CD8-positive, alpha-beta memory T cell (primary cell): ENCODE data around the gene ELMO1. TPM values are rescaled to one million over a fixed set of nuclear protein-coding genes. Genes with fewer than 3 reads are reported as not detected.

Experiments
- CTCF ChIA-PET: fragments of 350-600 bp; sonication (Branson Sonifier 250); formaldehyde crosslinking; loops from one replicate; lab custom pipeline; 2021; ENCODE audit warnings: antibody characterized with exemption; lab: Charles Lee
- POLR2A ChIA-PET: fragments of 350-600 bp; sonication (Branson Sonifier 250); formaldehyde crosslinking; loops from one replicate; lab custom pipeline; 2021; ENCODE audit warnings: antibody characterized with exemption; lab: Charles Lee
- DNase-seq, 5 donors: peaks; one replicate each; pipeline versions ENCODE4 v3.0.0 to v3.0.0-alpha.2; 2020 to 2022; ENCODE audit warnings: mixed read lengths in 1 of 5
- H3K27ac ChIP-seq: one replicate; pipeline ENCODE4 v1.7.0; 2013; ENCODE audit warnings: low read depth, mild to moderate bottlenecking, low read length, moderate library complexity
- H3K27me3 ChIP-seq: 2 replicates; pipeline ENCODE4 v1.7.0; 2013; ENCODE audit warnings: low read length, mild to moderate bottlenecking; ENCODE audit not compliant: insufficient read depth, poor library complexity, severe bottlenecking
- H3K36me3 ChIP-seq: 2 replicates; pipeline ENCODE4 v1.7.0; 2013; ENCODE audit warnings: mild to moderate bottlenecking, low read length, moderate library complexity; ENCODE audit not compliant: insufficient read depth
- H3K4me1 ChIP-seq: 2 replicates; pipeline ENCODE4 v1.7.0; 2013; ENCODE audit warnings: mild to moderate bottlenecking, low read length, moderate library complexity; ENCODE audit not compliant: insufficient read depth
- H3K4me3 ChIP-seq: 2 replicates; pipeline ENCODE4 v1.7.0; 2013; ENCODE audit warnings: mild to moderate bottlenecking, low read length
- H3K9me3 ChIP-seq: 2 replicates; pipeline ENCODE4 v1.7.0; 2013; ENCODE audit warnings: mild to moderate bottlenecking, low read length
- H3K27ac Mint-ChIP-seq, 8 donors: one replicate each; pipeline ENCODE4 v1.8.0; 2020 to 2021; ENCODE audit warnings: mixed read lengths in 8 of 8, mild to moderate bottlenecking in 6 of 8, inconsistent platforms in 3 of 8, moderate library complexity in 3 of 8
- H3K27me3 Mint-ChIP-seq, 2 donors: one replicate each; pipeline ENCODE4 v1.8.0; 2020 to 2021; ENCODE audit warnings: mixed read lengths in 2 of 2, mild to moderate bottlenecking in 1 of 2, moderate library complexity in 1 of 2
- H3K36me3 Mint-ChIP-seq, 3 donors: one replicate each; pipeline ENCODE4 v1.8.0; 2020 to 2021; ENCODE audit warnings: mixed read lengths in 3 of 3, inconsistent platforms in 1 of 3, mild to moderate bottlenecking in 1 of 3
- H3K4me1 Mint-ChIP-seq, 3 donors: one replicate each; pipeline ENCODE4 v1.8.0; 2020 to 2021; ENCODE audit warnings: mixed read lengths in 3 of 3, inconsistent platforms in 1 of 3, mild to moderate bottlenecking in 1 of 3
- H3K4me3 Mint-ChIP-seq, 7 donors: one replicate each; pipeline ENCODE4 v1.8.0; 2020 to 2021; ENCODE audit warnings: mixed read lengths in 7 of 7, mild to moderate bottlenecking in 6 of 7, moderate library complexity in 4 of 7, inconsistent platforms in 2 of 7
- H3K9me3 Mint-ChIP-seq, 5 donors: one replicate each; pipeline ENCODE4 v1.8.0; 2020 to 2022; ENCODE audit warnings: mixed read lengths in 5 of 5, mild to moderate bottlenecking in 3 of 5, moderate library complexity in 2 of 5, inconsistent platforms in 1 of 5
- polyA plus RNA-seq: library from polyadenylated mRNA; unstranded; fragments of 300-500 nt; fragmentation: Illumina TruSeq; gene quantifications from one replicate; pipeline ENCODE4 v1.2.3, GENCODE V29; 2021
- total RNA-seq, 2 experiments: library from RNA; stranded (reverse); gene quantifications; one replicate each; pipeline ENCODE4 v1.2.3, GENCODE V29; 2021

The ELMO1 gene
- total and polyA plus RNA-seq, 3 experiments from 2014 or later: 65.6 to 74.4 (median 66.2) TPM

GRCh38 chr7:36994456-36995112 lies 454.1 kb downstream of the ELMO1 start:
- no peak for DNase-seq
- peaks cover 1 to 15% (median 10%) of the 10 kb centered on the region in 3 donors for H3K36me3 Mint-ChIP-seq
- H3K9me3 ChIP-seq: no peaks in the 10 kb centered on the region
- H3K27me3 ChIP-seq: no peaks in the 10 kb centered on the region
- peaks cover 11 to 34% (median 17%) of the 10 kb centered on the region in 3 donors for H3K4me1 Mint-ChIP-seq
- H3K4me3 Mint-ChIP-seq: no peak overlapping the region
- ChIA-PET CTCF (interaction anchor here (0.8 kb wide), 1 partner anchor 15 kb away, joined by 3 read pairs; no protein-coding TSS in a partner anchor), POLR2A (no interaction called here)
- peak overlapping the region in 5 of 8 donors; percentile 0 to 64 (median 10) for H3K27ac Mint-ChIP-seq
- no peak overlapping the region for H3K4me3 ChIP-seq
- H3K9me3 Mint-ChIP-seq: no peaks in the 10 kb centered on the region
- no peaks in the 10 kb centered on the region for H3K4me1 ChIP-seq
- H3K27me3 Mint-ChIP-seq: no peaks in the 10 kb centered on the region
- H3K27ac ChIP-seq: no peak overlapping the region
- H3K36me3 ChIP-seq: no peaks in the 10 kb centered on the region

GRCh38 chr7:36986948-36987724 lies 461.5 kb downstream of the ELMO1 start:
- H3K36me3 Mint-ChIP-seq: peaks cover 0 to 4% (median 3%) of the 10 kb centered on the region in 3 donors
- peaks cover 32 to 58% (median 43%) of the 10 kb centered on the region in 3 donors for H3K4me1 Mint-ChIP-seq
- no peaks in the 10 kb centered on the region for H3K36me3 ChIP-seq
- no peak overlapping the region for H3K27ac ChIP-seq
- peak overlapping the region in 4 of 8 donors; percentile 14 to 42 (median 32) for H3K27ac Mint-ChIP-seq
- POLR2A ChIA-PET: no interaction called here
- H3K27me3 Mint-ChIP-seq: no peaks in the 10 kb centered on the region
- no peaks in the 10 kb centered on the region for H3K9me3 Mint-ChIP-seq
- no peaks in the 10 kb centered on the region for H3K4me1 ChIP-seq
- H3K4me3 ChIP-seq: no peak overlapping the region
- no peak overlapping the region for H3K4me3 Mint-ChIP-seq
- H3K27me3 ChIP-seq: no peaks in the 10 kb centered on the region
- H3K9me3 ChIP-seq: no peaks in the 10 kb centered on the region
- peak; percentile 31 to 66 (median 41) for DNase-seq
- CTCF ChIA-PET: interaction anchor here (0.7 to 1.4 kb wide), 5 partner anchors 11 to 263 kb away, joined by 3 to 6 read pairs (median 5); partner anchors contain the start of gene AOAH

DNA sequence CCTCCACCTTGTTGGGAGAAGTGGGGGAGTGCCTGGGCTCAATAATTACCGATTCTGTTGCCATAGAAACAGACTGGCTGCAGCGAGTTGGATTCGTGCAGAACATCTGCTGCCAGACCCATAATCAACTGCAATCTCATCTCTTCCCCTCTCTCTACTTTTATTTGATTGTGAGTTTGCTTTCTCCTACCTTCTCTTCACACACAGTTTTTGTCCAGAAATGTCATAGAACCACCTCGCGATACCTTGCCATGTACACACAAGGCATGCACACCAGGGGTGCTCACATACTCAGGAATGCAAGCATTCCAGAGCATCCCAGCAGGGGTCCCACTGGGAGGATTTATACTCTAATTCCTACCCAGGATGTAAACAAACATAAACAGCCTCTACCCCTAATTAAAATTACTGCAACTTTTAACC lies 462.1 kb downstream of the ELMO1 start:
- H3K36me3 Mint-ChIP-seq: peaks cover 0 to 4% (median 3%) of the 10 kb centered on the region in 3 donors

GRCh38 chr7:36985866-36986400 lies 462.7 kb downstream of the ELMO1 start:
- Histone ChIP-seq H3K4me3 (no peak overlapping the region), H3K27me3 (no peaks in the 10 kb centered on the region), H3K36me3 (no peaks in the 10 kb centered on the region), H3K9me3 (no peaks in the 10 kb centered on the region), H3K4me1 (no peaks in the 10 kb centered on the region), H3K27ac (no peak overlapping the region)
- ChIA-PET CTCF (interaction anchor here (1.2 to 1.3 kb wide), 4 partner anchors 9 to 262 kb away, joined by 3 to 5 read pairs (median 4); partner anchors contain the start of gene AOAH), POLR2A (no interaction called here)
- DNase-seq: no peak
- H3K36me3 Mint-ChIP-seq: peaks cover 0 to 4% (median 3%) of the 10 kb centered on the region in 3 donors
- no peak overlapping the region for H3K27ac Mint-ChIP-seq
- peaks cover 31 to 51% (median 49%) of the 10 kb centered on the region in 3 donors for H3K4me1 Mint-ChIP-seq
- H3K9me3 Mint-ChIP-seq: no peaks in the 10 kb centered on the region
- no peak overlapping the region for H3K4me3 Mint-ChIP-seq
- H3K27me3 Mint-ChIP-seq: no peaks in the 10 kb centered on the region

More for the DNA sequence above, 462.1 kb downstream of the ELMO1 start:
- ChIA-PET POLR2A (no interaction called here), CTCF (interaction anchor here (0.9 to 1.3 kb wide), 4 partner anchors 10 to 263 kb away, joined by 3 to 5 read pairs (median 4); partner anchors contain the start of gene AOAH)
- no peaks in the 10 kb centered on the region for H3K9me3 ChIP-seq
- no peaks in the 10 kb centered on the region for H3K27me3 Mint-ChIP-seq
- H3K4me1 Mint-ChIP-seq: peaks cover 32 to 57% (median 45%) of the 10 kb centered on the region in 3 donors
- no peak overlapping the region for H3K4me3 Mint-ChIP-seq
- no peak overlapping the region for H3K4me3 ChIP-seq
- no peak overlapping the region for H3K27ac ChIP-seq
- H3K27me3 ChIP-seq: no peaks in the 10 kb centered on the region
- H3K4me1 ChIP-seq: no peaks in the 10 kb centered on the region
- H3K36me3 ChIP-seq: no peaks in the 10 kb centered on the region
- H3K27ac Mint-ChIP-seq: no peak overlapping the region
- DNase-seq: no peak
- no peaks in the 10 kb centered on the region for H3K9me3 Mint-ChIP-seq

- H3K4me1 Mint-ChIP-seq: peaks cover 30 to 51% (median 49%) of the 10 kb centered on the region in 3 donors
- no peaks in the 10 kb centered on the region for H3K9me3 Mint-ChIP-seq
- no peak overlapping the region for H3K27ac ChIP-seq
- no peaks in the 10 kb centered on the region for H3K4me1 ChIP-seq
- no peak overlapping the region for H3K4me3 Mint-ChIP-seq
- no peaks in the 10 kb centered on the region for H3K9me3 ChIP-seq
- no peak for DNase-seq
- peak overlapping the region in 1 of 8 donors; percentile 10 for H3K27ac Mint-ChIP-seq
- H3K4me3 ChIP-seq: no peak overlapping the region
- peaks cover 0 to 6% (median 3%) of the 10 kb centered on the region in 3 donors for H3K36me3 Mint-ChIP-seq
- H3K27me3 Mint-ChIP-seq: no peaks in the 10 kb centered on the region
- ChIA-PET CTCF (interaction anchor here (0.9 to 1.3 kb wide), 3 partner anchors 12 to 213 kb away, joined by 3 to 4 read pairs (median 3); no protein-coding TSS in a partner anchor), POLR2A (no interaction called here)
- no peaks in the 10 kb centered on the region for H3K36me3 ChIP-seq
- no peaks in the 10 kb centered on the region for H3K27me3 ChIP-seq
Observed at GRCh38 chr7:36985316-36985715, 463.3 kb downstream of the ELMO1 start.

DNA sequence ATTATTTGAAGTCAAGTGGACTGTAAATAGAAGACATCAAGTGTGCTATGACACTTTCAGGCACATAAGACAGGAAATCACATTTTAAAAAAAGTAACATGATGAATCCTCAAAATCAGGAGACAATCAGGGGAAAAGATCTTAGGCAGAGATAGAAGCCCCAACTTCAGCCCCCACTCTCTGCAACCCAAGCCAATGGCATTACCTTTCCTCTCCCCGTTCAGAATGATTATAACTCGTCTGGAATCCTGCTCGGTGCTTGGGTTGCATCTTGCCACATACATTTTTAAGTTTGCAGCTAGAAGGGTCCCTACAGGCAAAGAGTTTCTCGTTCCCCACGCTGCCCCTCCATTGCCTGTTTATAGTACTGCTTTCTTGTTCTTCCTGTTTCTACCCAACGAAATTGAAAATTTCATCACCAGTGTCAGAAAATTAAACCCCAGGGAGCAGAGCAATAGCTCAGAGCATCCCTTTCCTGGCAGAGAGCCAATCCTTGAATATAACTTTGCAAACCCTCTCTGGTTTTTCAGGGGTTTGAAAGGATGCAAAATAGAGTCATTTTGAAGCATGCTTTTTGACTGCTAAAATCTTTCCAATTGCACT lies 463.9 kb downstream of the ELMO1 start:
- H3K27ac Mint-ChIP-seq: peak overlapping the region in 2 of 8 donors; percentile 10 to 18
- H3K9me3 Mint-ChIP-seq: no peaks in the 10 kb centered on the region
- Histone ChIP-seq H3K27me3 (no peaks in the 10 kb centered on the region), H3K4me3 (no peak overlapping the region), H3K4me1 (no peaks in the 10 kb centered on the region), H3K36me3 (no peaks in the 10 kb centered on the region), H3K9me3 (no peaks in the 10 kb centered on the region), H3K27ac (no peak overlapping the region)
- peaks cover 32 to 51% (median 49%) of the 10 kb centered on the region in 3 donors for H3K4me1 Mint-ChIP-seq
- H3K36me3 Mint-ChIP-seq: peaks cover 2 to 6% (median 3%) of the 10 kb centered on the region in 3 donors
- no peak overlapping the region for H3K4me3 Mint-ChIP-seq
- no peak for DNase-seq
- H3K27me3 Mint-ChIP-seq: no peaks in the 10 kb centered on the region
- CTCF ChIA-PET: interaction anchor here (0.9 to 1.3 kb wide), 3 partner anchors 12 to 214 kb away, joined by 3 to 4 read pairs (median 3); no protein-coding TSS in a partner anchor
- POLR2A ChIA-PET: no interaction called here

- CTCF ChIA-PET: interaction anchor here (1.2 kb wide), 1 partner anchor 198 kb away, joined by 4 read pairs; no protein-coding TSS in a partner anchor
- Histone ChIP-seq H3K9me3 (no peaks in the 10 kb centered on the region), H3K4me1 (no peaks in the 10 kb centered on the region), H3K4me3 (no peak overlapping the region), H3K36me3 (no peaks in the 10 kb centered on the region), H3K27ac (no peak overlapping the region), H3K27me3 (no peaks in the 10 kb centered on the region)
- POLR2A ChIA-PET: no interaction called here
- Mint-ChIP-seq H3K4me1 (peaks cover 30 to 51% (median 45%) of the 10 kb centered on the region in 3 donors), H3K9me3 (no peaks in the 10 kb centered on the region), H3K27me3 (no peaks in the 10 kb centered on the region), H3K36me3 (peaks cover 3 to 9% (median 4%) of the 10 kb centered on the region in 3 donors), H3K4me3 (no peak overlapping the region), H3K27ac (no peak overlapping the region)
- no peak for DNase-seq
Observed at GRCh38 chr7:36984041-36984521, 464.6 kb downstream of the ELMO1 start.
